ENCODE results near the gene MAP1S. TPM values are rescaled to one million over a fixed set of nuclear protein-coding genes. Genes with fewer than 3 reads are reported as not detected.
A peak's percentile ranks its signal among the peaks of the same experiment; 100 is the strongest.

The MAP1S gene
- total RNA-seq, 4 donors from 2014 or later = 30.2 to 159 (median 68.0) TPM

DNA sequence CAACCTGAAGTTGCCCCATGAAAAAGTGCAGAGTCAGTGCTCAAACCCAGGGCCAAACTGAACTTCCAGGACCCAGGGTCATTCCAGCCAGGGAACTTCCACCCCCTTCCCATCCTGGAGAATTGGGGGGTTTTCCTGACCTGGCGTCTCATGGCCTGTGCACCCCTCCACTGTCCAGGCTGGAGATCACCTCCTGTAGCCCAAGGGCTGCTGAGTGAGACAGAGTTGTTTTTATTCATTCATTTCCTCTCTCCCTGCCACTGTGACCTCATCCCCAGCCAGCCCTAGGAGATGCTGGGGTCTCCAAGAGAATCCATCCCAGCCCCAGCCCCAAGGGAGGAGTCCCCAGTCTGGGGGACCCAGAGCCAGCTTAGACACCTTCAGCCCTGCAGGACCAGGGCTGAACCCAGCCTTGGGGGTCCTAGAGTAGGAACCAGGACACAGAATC, 36.2 kb downstream of the MAP1S start:
- H3K27me3 ChIP-seq = no peaks in the 10 kb centered on the region
- TF ChIP-seq POLR2A (IDR thresholded peaks at IDR 0.05) (no peak), POLR2AphosphoS5 (IDR thresholded peaks at IDR 0.05) (no peak), EP300 (IDR thresholded peaks at IDR 0.05; ENCODE audit: low read depth) (no peak)
- TF ChIP-seq, protein P1, sequence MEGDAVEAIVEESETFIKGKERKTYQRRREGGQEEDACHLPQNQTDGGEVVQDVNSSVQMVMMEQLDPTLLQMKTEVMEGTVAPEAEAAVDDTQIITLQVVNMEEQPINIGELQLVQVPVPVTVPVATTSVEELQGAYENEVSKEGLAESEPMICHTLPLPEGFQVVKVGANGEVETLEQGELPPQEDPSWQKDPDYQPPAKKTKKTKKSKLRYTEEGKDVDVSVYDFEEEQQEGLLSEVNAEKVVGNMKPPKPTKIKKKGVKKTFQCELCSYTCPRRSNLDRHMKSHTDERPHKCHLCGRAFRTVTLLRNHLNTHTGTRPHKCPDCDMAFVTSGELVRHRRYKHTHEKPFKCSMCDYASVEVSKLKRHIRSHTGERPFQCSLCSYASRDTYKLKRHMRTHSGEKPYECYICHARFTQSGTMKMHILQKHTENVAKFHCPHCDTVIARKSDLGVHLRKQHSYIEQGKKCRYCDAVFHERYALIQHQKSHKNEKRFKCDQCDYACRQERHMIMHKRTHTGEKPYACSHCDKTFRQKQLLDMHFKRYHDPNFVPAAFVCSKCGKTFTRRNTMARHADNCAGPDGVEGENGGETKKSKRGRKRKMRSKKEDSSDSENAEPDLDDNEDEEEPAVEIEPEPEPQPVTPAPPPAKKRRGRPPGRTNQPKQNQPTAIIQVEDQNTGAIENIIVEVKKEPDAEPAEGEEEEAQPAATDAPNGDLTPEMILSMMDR (IDR thresholded peaks at IDR 0.05) = no peak
- H3K9me3 ChIP-seq = no peaks in the 10 kb centered on the region
- H3K36me3 ChIP-seq = no peaks in the 10 kb centered on the region
- H3K27ac ChIP-seq = no peak overlapping the region
- H3K4me1 ChIP-seq = peaks cover 0 to 16% (median 3%) of the 10 kb centered on the region in 4 donors
- DNase-seq = no peak
- H3K4me3 ChIP-seq = no peak overlapping the region
- intact Hi-C loops (cut with DNase I; ENCODE audit: low total_unique reads) (no loop called here), in situ Hi-C loops (cut with MboI; ENCODE audit: low pct_ligation_motif_present in 1 of 4, low pct_unique_long_range_greater_than_20kb in 1 of 4, low sequenced_read_pairs in 3 of 4) (no loop called here)
- 60% methylated on average over 1 of the region's 1 CpG; no CpG with 5 or more reads in 1 of the 2 donors for WGBS, 2 donors (ENCODE audit: low coverage in 1 of 2)

DNA sequence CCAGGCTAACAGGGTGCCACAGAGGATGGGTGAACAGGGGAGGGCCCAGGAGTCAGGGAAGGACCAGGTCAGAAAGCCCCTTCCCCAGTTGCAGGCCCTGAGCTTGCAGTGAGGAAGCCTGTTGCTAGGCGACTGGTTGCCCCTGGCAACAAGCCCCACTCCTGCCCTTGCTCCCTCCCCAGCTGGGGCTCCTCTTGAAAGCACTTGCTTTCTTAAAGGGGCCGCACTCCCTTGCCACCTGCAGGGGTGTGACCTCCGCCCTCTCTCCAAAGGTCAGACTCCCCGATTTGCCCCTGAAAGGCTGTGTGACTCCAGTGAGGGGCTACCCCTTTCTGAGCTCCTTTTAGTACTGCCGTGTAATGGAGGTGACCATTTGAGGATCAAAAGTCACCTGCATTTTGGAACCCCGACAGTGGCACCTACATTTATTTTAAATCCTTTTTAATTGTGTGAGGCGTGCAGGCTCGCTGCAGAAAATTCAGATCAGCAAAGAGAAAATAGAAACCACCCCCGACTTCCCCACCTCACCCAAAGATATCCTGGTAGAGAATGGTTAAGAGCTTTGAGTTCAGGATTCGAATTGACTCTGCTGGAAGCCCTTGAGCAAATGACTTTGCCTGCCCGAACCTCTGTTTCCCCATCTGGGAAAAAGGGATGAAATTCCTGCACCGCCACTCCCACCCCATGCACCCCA, 36.8 kb downstream of the MAP1S start:
- no peak overlapping the region for H3K4me3 ChIP-seq
- in situ Hi-C loops (cut with MboI; ENCODE audit: low pct_ligation_motif_present in 1 of 4, low pct_unique_long_range_greater_than_20kb in 1 of 4, low sequenced_read_pairs in 3 of 4) = no loop called here
- TF ChIP-seq, protein P1 (IDR thresholded peaks at IDR 0.05) = no peak
- TF ChIP-seq POLR2A (IDR thresholded peaks at IDR 0.05) (no peak), EP300 (IDR thresholded peaks at IDR 0.05; ENCODE audit: low read depth) (no peak), POLR2AphosphoS5 (IDR thresholded peaks at IDR 0.05) (no peak)
- H3K9me3 ChIP-seq = no peaks in the 10 kb centered on the region
- H3K27ac ChIP-seq = no peak overlapping the region
- intact Hi-C loops (cut with DNase I; ENCODE audit: low total_unique reads) = no loop called here
- H3K27me3 ChIP-seq = no peaks in the 10 kb centered on the region
- DNase-seq = peak; percentile 62
- no peaks in the 10 kb centered on the region for H3K36me3 ChIP-seq
- peaks cover 0 to 16% (median 3%) of the 10 kb centered on the region in 4 donors for H3K4me1 ChIP-seq
- WGBS, 2 donors (ENCODE audit: low coverage in 1 of 2) = 33 to 49% methylated on average over 1 to 12 of the region's 12 CpGs

DNA sequence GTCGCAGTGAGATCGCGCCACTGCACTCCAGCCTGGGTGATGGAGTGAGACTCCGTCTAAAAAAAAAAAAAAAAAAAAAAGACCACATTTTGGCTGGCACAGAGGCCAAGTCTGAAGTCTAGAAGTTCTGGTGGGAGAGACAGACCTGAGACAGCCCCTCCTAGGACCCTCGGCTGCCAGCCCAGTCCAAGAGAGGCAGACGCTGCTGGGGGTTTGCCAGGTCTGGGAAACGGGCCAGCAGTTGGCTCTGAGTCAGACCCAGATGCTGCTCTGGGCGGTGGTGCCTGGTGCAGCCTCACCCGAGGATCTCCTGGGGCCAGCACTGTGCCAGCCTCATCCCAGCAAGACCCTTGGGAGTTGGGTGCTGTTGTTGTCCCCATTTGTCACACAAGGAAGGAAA, 37.8 kb downstream of the MAP1S start:
- peak; percentile 71 for DNase-seq
- intact Hi-C loops (cut with DNase I; ENCODE audit: low total_unique reads) = no loop called here
- 15% methylated on average over 9 of the region's 9 CpGs; no CpG with 5 or more reads in 1 of the 2 donors for WGBS, 2 donors (ENCODE audit: low coverage in 1 of 2)
- in situ Hi-C loops (cut with MboI; ENCODE audit: low pct_ligation_motif_present in 1 of 4, low pct_unique_long_range_greater_than_20kb in 1 of 4, low sequenced_read_pairs in 3 of 4) = no loop called here
- Histone ChIP-seq H3K9me3 (no peaks in the 10 kb centered on the region), H3K4me3 (no peak overlapping the region), H3K36me3 (no peaks in the 10 kb centered on the region), H3K27me3 (no peaks in the 10 kb centered on the region), H3K27ac (no peak overlapping the region), H3K4me1 (peaks cover 0 to 16% (median 3%) of the 10 kb centered on the region in 4 donors)
- TF ChIP-seq, protein P1 (IDR thresholded peaks at IDR 0.05) = no peak
- TF ChIP-seq POLR2A (IDR thresholded peaks at IDR 0.05) (no peak), EP300 (IDR thresholded peaks at IDR 0.05; ENCODE audit: low read depth) (no peak), POLR2AphosphoS5 (IDR thresholded peaks at IDR 0.05) (no peak)

DNA sequence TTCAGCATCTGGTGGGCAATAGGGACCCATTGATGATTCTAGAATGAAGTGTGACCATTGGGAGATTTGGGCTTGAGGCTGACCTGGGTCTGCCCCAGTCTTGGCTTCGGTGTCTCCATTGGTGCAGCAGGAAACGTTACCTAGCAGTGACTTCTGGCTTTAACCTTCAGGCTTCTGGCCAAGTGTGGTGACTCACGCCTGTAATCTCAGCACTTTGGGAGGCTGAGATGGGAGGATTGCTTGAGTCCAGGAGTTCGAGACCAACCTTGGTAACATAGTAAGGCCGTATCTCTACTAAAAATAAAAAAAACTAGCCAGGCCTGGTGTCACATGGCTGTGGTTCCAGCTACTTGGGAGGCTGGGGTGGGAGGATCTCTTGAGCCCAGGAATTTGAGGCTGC, 39.2 kb downstream of the MAP1S start:
- WGBS, 2 donors (ENCODE audit: low coverage in 1 of 2) = 38 to 67% methylated on average over 2 to 5 of the region's 5 CpGs
- H3K27me3 ChIP-seq = no peaks in the 10 kb centered on the region
- no peak overlapping the region for H3K27ac ChIP-seq
- intact Hi-C loops (cut with DNase I; ENCODE audit: low total_unique reads) (no loop called here), in situ Hi-C loops (cut with MboI; ENCODE audit: low pct_ligation_motif_present in 1 of 4, low pct_unique_long_range_greater_than_20kb in 1 of 4, low sequenced_read_pairs in 3 of 4) (no loop called here)
- H3K36me3 ChIP-seq = no peaks in the 10 kb centered on the region
- H3K4me1 ChIP-seq = peaks cover 0 to 16% (median 3%) of the 10 kb centered on the region in 4 donors
- H3K4me3 ChIP-seq = no peak overlapping the region
- no peaks in the 10 kb centered on the region for H3K9me3 ChIP-seq
- TF ChIP-seq POLR2AphosphoS5 (IDR thresholded peaks at IDR 0.05) = no peak
- no peak for TF ChIP-seq POLR2A (IDR thresholded peaks at IDR 0.05)
- TF ChIP-seq, protein P1 (IDR thresholded peaks at IDR 0.05) = no peak
- no peak for TF ChIP-seq EP300 (IDR thresholded peaks at IDR 0.05; ENCODE audit: low read depth)
- DNase-seq = no peak

Data from transverse colon (tissue), 4 donors.